Measurements from ENCODE around the gene ZFYVE27.

The ZFYVE27 gene

DNA sequence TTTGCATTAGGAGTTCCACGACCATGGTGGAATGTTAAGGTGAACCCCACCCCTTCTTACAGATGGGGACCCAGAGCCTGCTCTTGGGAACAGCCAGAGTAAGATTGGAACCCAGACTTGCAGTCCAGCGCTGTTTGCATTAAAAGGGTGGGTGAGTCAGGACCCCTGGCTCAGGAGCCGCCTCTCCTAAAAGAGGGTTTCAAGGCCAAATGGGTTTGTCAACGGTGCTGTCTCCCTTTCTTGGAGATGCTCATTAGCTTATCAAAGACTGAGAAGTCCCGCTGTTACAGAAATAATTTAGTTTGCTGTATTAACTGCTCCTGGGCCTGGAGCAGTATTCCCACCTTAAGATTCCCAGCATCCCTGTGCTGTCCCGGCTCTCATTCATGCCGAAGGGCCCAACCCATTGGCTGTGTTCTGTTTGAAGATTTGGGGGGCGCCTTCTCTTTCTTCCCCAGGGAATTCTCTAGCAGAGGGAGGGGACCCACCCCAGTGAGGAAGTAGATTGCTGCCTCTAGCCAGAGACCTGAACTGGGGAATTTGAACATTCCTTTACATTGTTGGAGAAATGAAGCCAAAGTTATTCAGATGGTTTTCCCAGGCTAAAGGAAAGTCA is 21.6 kb upstream of the ZFYVE27 start:
- no peak for DNase-seq

DNA sequence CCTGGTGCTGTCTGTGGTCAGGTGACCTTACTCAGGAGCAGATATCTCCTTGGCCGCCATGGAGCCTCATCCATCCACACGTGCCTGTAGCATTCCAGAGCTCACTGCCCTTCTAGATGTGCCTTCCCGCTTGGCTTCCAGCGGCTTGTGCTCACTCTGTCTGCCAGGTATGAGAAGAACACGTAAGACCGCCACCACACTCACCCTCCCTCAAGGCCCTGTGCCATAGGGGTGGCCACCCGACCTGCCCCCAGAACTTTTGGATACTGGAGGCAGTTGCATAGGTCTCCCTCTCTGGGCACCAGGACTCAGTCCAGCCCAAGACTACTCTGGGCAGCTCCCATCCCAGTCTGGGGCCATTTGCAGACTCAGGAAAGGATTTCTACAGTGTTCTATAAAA is 19.3 kb upstream of the ZFYVE27 start:
- no peak for DNase-seq

DNA sequence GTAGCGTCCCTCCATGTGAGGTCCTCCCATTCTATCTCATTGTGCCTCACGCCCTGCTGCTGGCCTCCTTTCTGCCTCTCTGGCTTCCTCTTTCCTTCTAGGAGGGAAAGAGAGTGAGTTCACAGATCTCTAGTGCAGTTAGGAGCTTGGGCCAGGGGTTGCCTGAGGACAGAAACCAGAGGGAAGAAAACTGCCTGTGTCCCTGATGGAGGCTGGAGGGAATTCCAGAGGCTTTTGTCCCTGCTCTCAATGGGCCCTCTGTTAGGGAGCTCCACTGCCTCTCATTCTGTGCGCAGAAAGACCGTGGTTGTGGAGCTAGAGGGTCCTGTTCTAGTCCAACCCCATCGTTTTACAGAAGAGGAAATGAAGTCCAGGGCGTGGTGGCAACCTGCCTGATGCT is 18.8 kb upstream of the ZFYVE27 start:
- no peak for DNase-seq

- no peak for DNase-seq
Observed at GRCh38 chr10:97718659-97719142, 18.2 kb upstream of the ZFYVE27 start.

- no peak for DNase-seq
Observed at GRCh38 chr10:97719602-97720001, 17.3 kb upstream of the ZFYVE27 start.

- no peak for DNase-seq
Observed at GRCh38 chr10:97721871-97722780, 14.8 kb upstream of the ZFYVE27 start.

- DNase-seq = no peak
Observed at GRCh38 chr10:97723001-97723400, 13.9 kb upstream of the ZFYVE27 start.

GRCh38 chr10:97724341-97724941 is 12.5 kb upstream of the ZFYVE27 start:
- DNase-seq = no peak

DNA sequence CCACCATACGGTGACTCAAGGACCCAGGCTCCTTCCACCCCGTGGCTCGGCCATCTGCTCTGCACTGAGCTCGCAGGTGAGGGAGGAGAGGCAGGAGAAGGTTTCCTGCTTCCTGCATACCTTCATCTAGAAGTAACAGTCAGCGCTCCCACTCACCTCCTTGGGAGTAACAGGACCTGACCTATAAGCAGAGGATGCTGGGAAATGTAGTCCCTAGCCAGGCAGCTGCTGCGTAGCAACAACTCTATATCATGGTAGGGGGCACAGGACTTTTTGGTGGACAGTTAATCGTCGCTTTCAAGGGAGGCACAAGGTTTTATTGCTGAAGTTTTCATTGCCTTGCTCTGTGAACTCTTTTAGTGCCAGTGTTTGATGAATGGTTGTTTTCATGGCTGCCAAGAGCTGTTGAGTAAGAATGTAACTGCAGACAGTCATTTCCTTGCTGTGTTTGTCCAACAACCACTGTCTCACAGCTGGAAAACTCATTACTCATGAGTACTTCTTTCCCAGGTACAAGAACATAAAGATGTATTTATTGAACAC is 10.2 kb upstream of the ZFYVE27 start:
- no peak for DNase-seq

DNA sequence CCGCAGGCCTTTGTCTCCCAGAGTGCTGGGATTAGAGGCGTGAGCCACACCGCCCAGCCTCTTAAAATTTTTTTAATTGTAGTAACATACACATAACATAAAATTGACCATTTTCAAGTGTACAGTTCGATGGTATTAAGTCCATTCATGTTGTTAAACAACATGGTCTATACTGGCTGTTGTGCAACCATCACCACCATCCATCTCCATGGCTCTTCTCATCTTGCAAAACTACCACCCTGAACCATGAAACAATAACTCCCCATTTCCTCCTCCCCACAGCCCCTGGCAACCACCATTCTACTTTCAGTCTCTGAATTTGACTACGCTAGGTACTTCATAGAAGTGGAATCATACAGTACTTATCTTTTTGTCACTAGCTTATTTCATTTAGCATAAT is 7.9 kb upstream of the ZFYVE27 start:
- no peak for DNase-seq

GRCh38 chr10:97731346-97732051 is 5.4 kb upstream of the ZFYVE27 start:
- DNase-seq = no peak

- DNase-seq = no peak
Observed at GRCh38 chr10:97732052-97732359, 4.9 kb upstream of the ZFYVE27 start.

- no peak for DNase-seq
Observed at GRCh38 chr10:97733256-97733655, 3.7 kb upstream of the ZFYVE27 start.

GRCh38 chr10:97734021-97734420 is 2.9 kb upstream of the ZFYVE27 start:
- no peak for DNase-seq

DNA sequence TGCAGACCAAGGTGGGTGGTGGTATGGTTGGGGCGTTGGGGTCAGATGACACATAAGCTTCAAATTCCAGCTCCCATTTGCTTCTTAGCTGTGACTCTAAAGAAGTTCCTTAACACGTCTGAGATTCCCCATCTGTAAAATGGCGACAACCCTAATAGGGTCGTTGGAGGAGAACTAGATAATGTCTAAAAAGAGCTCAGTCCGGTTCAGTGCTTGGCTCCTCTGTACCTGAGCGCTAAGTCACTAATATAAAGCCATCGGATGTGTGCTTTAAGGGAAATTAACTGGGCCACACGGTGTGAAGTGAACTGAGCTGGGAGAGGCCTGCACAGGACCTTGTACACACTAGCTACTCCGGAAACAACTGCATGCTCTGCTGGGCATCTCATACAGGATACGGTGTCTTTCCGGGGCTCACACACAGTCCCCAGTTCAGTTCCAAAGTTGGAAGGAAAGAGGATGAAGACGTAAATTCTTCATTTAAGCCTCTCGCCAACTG is 476 bp upstream of the ZFYVE27 start:
- no peak for DNase-seq

GRCh38 chr10:97737770-97738265 is 890 bp downstream of the ZFYVE27 start:
- DNase-seq = no peak

DNA sequence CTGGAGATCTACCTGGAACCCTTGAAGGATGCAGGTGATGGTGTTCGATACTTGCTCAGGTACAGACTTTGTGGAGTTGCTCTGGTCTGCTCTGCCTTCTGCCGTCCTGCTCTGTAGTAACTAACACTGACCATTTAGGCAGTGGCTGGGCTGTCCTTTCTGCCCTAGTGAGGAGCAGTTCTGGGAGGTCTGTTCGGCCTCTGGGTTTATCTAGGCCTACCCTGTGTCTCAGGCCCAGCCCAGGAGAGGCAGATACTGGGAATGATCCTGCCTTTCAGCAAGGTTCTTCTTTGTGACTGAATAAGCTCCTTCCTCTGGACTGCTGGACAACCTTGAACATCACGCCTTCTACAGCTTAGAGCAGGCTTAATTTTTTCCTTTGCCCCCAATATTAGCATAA is 1.7 kb downstream of the ZFYVE27 start:
- no peak for DNase-seq

GRCh38 chr10:97740613-97741012 is 3.7 kb downstream of the ZFYVE27 start:
- no peak for DNase-seq

GRCh38 chr10:97743169-97743943 is 6.4 kb downstream of the ZFYVE27 start:
- no peak for DNase-seq

GRCh38 chr10:97744405-97745035 is 7.6 kb downstream of the ZFYVE27 start:
- DNase-seq = no peak

DNA sequence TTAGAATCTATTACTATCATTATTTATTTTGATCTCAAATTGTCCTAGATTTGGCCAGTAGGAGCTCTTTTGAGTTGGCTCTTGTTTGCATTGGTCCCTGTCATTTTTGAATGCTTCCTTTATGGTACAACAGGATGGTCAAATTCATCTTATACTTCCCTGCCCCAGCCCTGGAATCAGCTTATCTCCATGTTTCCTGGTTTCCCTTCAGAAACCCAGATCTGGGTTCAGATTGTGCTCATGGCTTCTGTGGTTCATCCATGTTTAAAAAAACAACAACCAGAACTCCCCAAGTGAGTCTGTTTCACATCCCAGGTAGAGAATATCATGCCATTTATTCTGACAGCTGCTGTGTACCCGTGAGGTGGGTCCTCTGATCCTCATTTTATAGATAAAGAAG is 10.6 kb downstream of the ZFYVE27 start:
- DNase-seq = no peak

All from NCI-H1436 treated with DMSO at 0.1 percent for 48 hours (cell line).